ENCODE data around the gene ERBB4. TPM values are rescaled to one million over a fixed set of nuclear protein-coding genes. Genes with fewer than 3 reads are reported as not detected.

The ERBB4 gene
- total RNA-seq, 1 donor from 2014 or later = 1.8 TPM

DNA sequence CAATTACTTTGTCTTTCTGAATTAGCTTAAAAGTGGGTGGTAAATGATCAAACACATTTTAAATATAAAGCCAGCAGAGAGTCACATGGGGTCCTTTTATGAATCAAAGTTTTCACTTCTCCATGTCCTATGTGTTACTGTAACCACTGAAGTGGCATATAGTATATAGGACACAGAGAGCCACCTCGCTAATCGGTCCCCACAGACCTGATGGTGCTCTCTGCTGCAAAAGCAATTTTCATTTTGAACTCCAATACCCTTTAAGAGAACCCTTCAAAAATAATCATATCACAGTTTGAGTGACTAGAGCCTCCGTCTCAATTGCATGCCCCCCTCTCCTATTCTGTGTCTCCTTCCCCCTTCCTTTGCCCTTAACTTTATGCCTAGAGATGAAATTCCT lies 272.8 kb downstream of the ERBB4 start:
- Mint-ChIP-seq H3K27ac (ENCODE audit: unreplicated experiment) (no peak overlapping the region), H3K27me3 (ENCODE audit: unreplicated experiment) (no peaks in the 10 kb centered on the region)
- TF ChIP-seq, protein P1, sequence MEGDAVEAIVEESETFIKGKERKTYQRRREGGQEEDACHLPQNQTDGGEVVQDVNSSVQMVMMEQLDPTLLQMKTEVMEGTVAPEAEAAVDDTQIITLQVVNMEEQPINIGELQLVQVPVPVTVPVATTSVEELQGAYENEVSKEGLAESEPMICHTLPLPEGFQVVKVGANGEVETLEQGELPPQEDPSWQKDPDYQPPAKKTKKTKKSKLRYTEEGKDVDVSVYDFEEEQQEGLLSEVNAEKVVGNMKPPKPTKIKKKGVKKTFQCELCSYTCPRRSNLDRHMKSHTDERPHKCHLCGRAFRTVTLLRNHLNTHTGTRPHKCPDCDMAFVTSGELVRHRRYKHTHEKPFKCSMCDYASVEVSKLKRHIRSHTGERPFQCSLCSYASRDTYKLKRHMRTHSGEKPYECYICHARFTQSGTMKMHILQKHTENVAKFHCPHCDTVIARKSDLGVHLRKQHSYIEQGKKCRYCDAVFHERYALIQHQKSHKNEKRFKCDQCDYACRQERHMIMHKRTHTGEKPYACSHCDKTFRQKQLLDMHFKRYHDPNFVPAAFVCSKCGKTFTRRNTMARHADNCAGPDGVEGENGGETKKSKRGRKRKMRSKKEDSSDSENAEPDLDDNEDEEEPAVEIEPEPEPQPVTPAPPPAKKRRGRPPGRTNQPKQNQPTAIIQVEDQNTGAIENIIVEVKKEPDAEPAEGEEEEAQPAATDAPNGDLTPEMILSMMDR (IDR thresholded peaks at IDR 0.05; ENCODE audit: partially characterized antibody, unreplicated experiment) = no peak

DNA sequence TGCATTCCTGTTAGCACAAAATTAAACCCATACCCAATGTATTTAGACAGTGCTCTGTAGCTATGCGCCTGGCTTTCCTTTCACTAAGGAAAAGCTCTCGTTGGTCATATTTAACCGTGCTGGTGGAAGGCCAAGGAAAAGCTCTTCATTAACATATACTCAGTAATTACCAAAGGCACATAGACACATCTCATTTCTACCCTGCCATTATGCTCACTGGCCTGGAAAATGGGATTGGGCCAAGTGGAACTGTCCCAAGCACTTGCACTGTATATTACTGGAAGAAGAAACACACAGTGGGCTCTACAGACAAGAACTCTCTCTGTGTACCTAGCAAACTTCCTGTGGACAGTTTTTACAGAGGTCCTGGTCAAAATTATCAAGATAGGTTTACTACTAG lies 274.4 kb downstream of the ERBB4 start:
- Mint-ChIP-seq H3K27ac (ENCODE audit: unreplicated experiment) (no peak overlapping the region), H3K4me3 (ENCODE audit: unreplicated experiment) (no peak overlapping the region), H3K9me3 (ENCODE audit: unreplicated experiment) (no peaks in the 10 kb centered on the region), H3K36me3 (ENCODE audit: unreplicated experiment) (no peaks in the 10 kb centered on the region), H3K4me1 (ENCODE audit: low read depth, unreplicated experiment) (no peaks in the 10 kb centered on the region), H3K27me3 (ENCODE audit: unreplicated experiment) (no peaks in the 10 kb centered on the region)
- TF ChIP-seq, protein P1 (IDR thresholded peaks at IDR 0.05; ENCODE audit: partially characterized antibody, unreplicated experiment) = no peak
- no peak for DNase-seq

More for the DNA sequence above, 272.8 kb downstream of the ERBB4 start:
- Mint-ChIP-seq H3K4me3 (ENCODE audit: unreplicated experiment) (no peak overlapping the region), H3K36me3 (ENCODE audit: unreplicated experiment) (no peaks in the 10 kb centered on the region), H3K4me1 (ENCODE audit: low read depth, unreplicated experiment) (no peaks in the 10 kb centered on the region), H3K9me3 (ENCODE audit: unreplicated experiment) (no peaks in the 10 kb centered on the region)
- no peak for DNase-seq

DNA sequence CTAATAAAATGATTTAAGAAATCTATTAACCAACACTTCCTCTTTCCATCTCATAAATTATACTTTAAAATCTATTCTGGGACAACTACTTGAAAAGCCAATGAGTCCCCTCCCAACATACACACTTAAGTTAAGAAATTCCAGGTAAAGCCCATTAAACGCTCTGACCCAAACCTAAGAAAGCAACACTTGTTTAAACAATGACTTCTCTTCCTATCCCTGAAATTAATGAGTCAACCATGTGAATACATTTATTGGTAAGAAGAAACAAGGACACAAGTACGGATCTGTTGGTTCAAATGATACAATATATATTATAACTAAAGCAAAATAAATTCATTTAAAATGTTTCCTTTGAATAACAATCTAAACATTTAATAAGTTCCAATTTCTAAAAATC lies 279.4 kb downstream of the ERBB4 start:
- no peak overlapping the region for H3K4me3 Mint-ChIP-seq (ENCODE audit: unreplicated experiment)
- no peak for DNase-seq
- TF ChIP-seq, protein P1 (IDR thresholded peaks at IDR 0.05; ENCODE audit: partially characterized antibody, unreplicated experiment) = no peak
- no peaks in the 10 kb centered on the region for H3K9me3 Mint-ChIP-seq (ENCODE audit: unreplicated experiment)
- no peaks in the 10 kb centered on the region for H3K27me3 Mint-ChIP-seq (ENCODE audit: unreplicated experiment)
- no peaks in the 10 kb centered on the region for H3K4me1 Mint-ChIP-seq (ENCODE audit: low read depth, unreplicated experiment)
- no peaks in the 10 kb centered on the region for H3K36me3 Mint-ChIP-seq (ENCODE audit: unreplicated experiment)
- H3K27ac Mint-ChIP-seq (ENCODE audit: unreplicated experiment) = no peak overlapping the region

DNA sequence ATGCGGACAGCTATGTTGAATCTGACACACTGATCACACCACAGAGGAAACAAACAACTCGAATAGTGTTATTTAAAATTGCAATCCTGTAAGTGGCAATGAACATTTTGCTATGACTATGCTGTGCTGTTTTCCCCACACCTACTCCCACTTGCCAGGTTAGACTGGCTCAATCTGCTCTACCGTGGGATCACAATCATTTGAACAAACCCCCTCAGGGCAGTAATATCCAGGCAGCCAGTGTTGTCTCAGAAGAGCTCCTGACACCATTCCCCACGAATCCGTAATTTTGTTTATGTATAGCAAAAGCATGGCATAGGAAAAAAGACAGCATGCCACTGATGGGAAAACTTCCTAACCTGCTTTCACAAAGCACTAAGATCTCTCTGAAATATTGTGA lies 284.3 kb downstream of the ERBB4 start:
- Mint-ChIP-seq H3K27me3 (ENCODE audit: unreplicated experiment) (no peaks in the 10 kb centered on the region), H3K27ac (ENCODE audit: unreplicated experiment) (no peak overlapping the region), H3K4me1 (ENCODE audit: low read depth, unreplicated experiment) (no peaks in the 10 kb centered on the region), H3K36me3 (ENCODE audit: unreplicated experiment) (no peaks in the 10 kb centered on the region), H3K4me3 (ENCODE audit: unreplicated experiment) (no peak overlapping the region), H3K9me3 (ENCODE audit: unreplicated experiment) (no peaks in the 10 kb centered on the region)
- DNase-seq = no peak
- TF ChIP-seq, protein P1 (IDR thresholded peaks at IDR 0.05; ENCODE audit: partially characterized antibody, unreplicated experiment) = no peak

DNA sequence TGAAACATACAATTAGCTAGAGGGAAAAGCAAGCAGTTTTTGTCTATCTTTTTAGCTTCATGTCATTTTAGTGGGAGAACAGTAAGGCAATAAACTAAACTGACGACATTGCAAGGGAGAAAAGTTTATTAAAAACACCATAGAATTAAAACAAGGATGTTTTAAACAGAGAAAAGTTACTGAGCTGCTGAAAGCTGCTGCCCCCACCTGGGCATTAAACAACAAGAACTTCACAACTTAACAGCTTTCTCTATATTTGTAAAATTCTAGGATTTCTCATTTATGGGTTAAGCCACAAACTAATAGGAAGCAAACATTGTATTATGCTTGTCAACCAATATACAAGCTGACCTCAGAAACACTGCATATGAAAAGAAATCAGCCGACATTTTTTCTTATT lies 289.2 kb downstream of the ERBB4 start:
- Mint-ChIP-seq H3K27me3 (ENCODE audit: unreplicated experiment) (no peaks in the 10 kb centered on the region), H3K36me3 (ENCODE audit: unreplicated experiment) (no peaks in the 10 kb centered on the region), H3K9me3 (ENCODE audit: unreplicated experiment) (no peaks in the 10 kb centered on the region), H3K4me1 (ENCODE audit: low read depth, unreplicated experiment) (no peaks in the 10 kb centered on the region), H3K27ac (ENCODE audit: unreplicated experiment) (no peak overlapping the region), H3K4me3 (ENCODE audit: unreplicated experiment) (no peak overlapping the region)
- DNase-seq = no peak
- TF ChIP-seq, protein P1 (IDR thresholded peaks at IDR 0.05; ENCODE audit: partially characterized antibody, unreplicated experiment) = no peak
